Femur (tissue), 1 donor: ENCODE measurements around the gene CAP1.
"Not testable (repeated sequence)": the region's sequence is repeated elsewhere in the genome, so short reads cannot be mapped to it uniquely, and the experiment has no call there.

ENCODE experiments used
- DNase-seq: peaks from one replicate; pipeline ENCODE4 v3.0.0-alpha.2; 2017

Gene CAP1

GRCh38 chr1:40040511-40041465, at the start of gene CAP1:
Gene CAP1 (plus strand): TSS chr1:40040729. CDS start chr1:40059347, 18,618 bp downstream.
- peak; percentile 100 for DNase-seq

DNA sequence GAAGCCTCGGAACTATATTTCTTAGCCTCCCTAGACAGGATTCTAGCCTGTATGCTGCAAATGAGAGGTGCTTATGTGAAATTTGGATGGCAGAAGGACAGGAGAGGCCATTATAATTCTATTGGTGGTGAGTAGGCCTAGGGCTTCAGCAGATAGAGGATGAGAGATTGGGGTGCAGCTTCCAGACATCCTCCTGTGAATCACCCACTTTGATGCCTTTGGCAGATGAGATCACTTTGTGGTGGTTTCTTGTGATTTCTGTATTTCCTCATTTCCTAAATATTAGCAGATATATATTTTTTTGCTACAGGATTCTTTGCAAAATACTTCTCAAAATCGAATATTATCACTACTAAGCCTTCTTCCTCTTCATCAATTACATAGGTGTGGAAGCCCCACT, 48.3 kb upstream of the CAP1 start:
- DNase-seq: no peak

DNA sequence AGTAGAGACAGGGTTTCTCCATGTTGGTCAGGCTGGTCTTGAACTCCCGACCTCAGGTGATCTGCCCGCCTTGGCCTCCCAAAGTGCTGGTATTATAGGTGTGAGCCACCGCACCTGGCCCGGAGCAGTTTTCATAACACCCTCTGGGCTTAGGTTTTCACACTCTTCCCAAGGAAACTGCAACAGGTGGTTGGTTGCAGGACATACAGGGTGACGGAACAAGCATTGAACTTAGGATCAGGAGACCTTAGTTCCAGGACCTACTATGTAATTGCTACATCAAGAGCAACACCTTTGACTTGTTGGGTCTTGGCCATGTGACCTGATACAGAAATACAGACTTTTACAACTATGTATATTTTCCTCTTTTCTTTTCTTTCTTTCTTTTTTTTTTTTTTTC, 47.6 kb upstream of the CAP1 start:
- no peak for DNase-seq

GRCh38 chr1:39995973-39996393, 44.5 kb upstream of the CAP1 start:
- DNase-seq: no peak

- DNase-seq: no peak
Measured at GRCh38 chr1:39996396-39997004, 44.0 kb upstream of the CAP1 start.

DNA sequence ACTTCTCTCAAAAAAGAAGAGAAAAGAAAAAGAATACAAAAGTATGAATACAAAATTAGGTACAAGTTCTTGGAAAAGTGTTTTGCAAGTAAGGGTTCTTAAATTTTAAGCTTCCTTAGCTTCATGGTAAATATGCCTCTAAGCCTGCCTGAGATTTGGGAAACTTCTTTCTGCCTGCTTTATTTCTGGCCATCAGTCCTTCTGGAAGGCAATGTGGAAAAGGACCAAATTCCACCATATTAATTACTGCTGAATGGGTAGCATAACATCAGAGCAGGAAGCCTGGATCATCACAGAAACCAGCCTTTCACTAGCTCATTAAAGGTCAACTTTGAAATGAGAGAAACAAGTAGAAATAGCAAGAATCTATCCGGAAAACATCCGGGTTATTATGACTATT, 39.1 kb upstream of the CAP1 start:
- DNase-seq: no peak

GRCh38 chr1:40003156-40004093, 37.1 kb upstream of the CAP1 start:
- no peak for DNase-seq

- DNase-seq: no peak
Measured at GRCh38 chr1:40004857-40005256, 35.7 kb upstream of the CAP1 start.

DNA sequence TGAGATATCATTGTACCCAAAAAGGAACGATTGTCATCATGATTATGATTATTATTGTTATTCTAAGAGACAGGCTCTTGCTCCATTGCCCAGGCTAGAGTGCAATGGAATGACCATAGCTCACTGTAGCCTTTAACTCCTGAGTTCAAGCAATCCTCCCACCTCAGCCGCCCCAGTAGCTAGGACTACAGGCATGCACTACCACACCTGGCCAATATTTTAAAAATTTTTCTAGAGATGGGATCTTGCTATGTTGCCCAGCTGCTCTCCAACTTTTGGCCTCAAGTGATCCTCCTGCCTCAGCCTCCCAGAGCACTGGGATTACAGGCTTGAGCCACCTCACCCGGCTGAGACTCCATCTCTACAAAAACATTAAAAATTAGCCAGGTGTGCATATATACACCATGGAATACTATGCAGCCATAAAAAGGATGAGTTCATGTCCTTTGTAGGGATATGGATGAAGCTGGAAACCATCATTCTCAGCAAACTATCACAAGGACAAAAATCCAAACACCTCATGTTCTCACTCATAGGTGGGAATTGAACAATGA, 33.0 kb upstream of the CAP1 start:
- not testable (repeated sequence) for DNase-seq

DNA sequence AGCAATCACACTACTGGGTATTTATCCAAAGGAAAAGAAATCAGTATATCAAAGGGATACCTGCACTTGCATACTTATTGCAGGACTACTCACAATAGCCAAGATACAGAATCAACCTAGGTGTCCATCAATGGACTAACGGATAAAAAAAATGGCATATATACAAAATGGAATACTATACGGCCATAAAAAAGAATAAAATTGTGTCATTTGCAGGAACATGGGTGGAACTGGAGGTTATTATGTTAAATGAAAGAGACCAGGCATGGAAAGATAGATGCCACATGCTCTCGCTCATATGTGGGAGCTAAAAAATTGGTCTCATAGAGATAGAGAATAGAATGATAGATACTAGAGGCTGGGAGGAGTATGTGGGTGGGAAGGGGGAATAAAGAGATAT, 29.3 kb upstream of the CAP1 start:
- no peak for DNase-seq

GRCh38 chr1:40014253-40014706, 26.2 kb upstream of the CAP1 start:
- DNase-seq: no peak

- DNase-seq: no peak
Measured at GRCh38 chr1:40014812-40015594, 25.5 kb upstream of the CAP1 start.

DNA sequence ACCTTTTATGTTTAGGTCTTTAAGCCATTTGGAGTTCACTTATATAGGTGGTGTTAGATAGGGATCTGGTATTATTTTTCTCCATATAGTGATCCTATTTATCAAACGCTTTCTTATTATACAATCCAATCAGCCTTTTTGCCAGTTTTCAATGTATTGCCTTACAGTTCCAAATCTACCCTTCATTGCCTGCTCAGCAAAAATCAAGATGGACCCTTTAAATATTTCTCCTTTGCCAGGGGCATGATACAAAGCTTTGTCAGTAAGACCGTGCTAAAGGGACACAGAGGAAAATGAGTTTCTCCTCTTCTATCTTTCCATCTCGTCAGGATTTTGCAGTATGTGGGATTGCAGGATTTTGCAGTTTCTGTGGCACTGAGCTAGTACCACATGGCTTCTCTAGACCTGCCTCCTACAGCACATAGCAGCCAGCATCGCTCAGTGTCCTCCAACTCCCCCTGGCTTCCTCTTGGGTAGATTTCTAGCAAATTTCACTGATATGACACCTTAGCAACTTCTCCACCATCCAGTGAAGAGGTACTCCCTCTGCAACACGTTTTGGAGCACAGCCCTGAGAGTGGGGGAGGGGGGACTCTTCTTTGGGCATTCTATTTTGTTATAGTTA, 22.5 kb upstream of the CAP1 start:
- DNase-seq: no peak

GRCh38 chr1:40020447-40021085, 20.0 kb upstream of the CAP1 start:
- no peak for DNase-seq

- no peak for DNase-seq
Measured at GRCh38 chr1:40023379-40023944, 17.1 kb upstream of the CAP1 start.

- DNase-seq: no peak
Measured at GRCh38 chr1:40024671-40025070, 15.9 kb upstream of the CAP1 start.

- DNase-seq: no peak
Measured at GRCh38 chr1:40027647-40028046, 12.9 kb upstream of the CAP1 start.

GRCh38 chr1:40029608-40030007, 10.9 kb upstream of the CAP1 start:
- no peak for DNase-seq

DNA sequence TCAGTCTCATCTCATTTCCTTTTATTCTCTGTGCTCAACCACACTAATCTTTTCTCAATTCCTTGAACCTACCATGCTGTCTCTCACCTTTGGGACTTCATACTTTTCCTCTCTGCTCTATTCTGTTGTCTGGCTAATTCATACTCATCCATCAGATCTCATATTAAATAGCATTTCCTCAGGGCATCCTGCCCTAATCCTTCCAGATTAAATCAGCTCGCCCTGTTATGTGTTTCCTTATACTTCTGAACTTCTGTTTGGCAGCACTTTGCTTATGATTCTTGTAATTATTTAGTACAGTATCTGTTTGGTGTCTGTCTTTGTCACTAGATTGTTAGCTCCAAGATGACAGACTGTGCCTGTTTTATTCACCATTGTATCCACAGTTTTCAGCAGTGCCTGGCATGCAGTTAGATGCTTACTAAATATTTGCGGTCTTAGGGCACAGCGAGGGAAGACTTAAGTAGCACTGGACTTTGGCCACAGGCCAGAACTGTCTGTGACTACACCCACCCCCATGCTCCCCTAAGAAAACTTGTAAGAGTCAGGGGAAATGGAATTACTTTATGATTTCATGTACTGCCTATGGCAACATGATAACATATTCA, 9.9 kb upstream of the CAP1 start:
- no peak for DNase-seq
